Fibroblast of mammary gland (primary cell): ENCODE data around the gene ZCCHC13.

Source experiments
- DNase-seq: peaks from one replicate; pipeline ENCODE4 v3.0.0-alpha.2; 2010; ENCODE audit warnings: low read depth
- H3K4me3 ChIP-seq: 2 replicates; pipeline ENCODE4 v1.5.1; 2011; ENCODE audit warnings: low read depth, mild to moderate bottlenecking, low read length, moderate library complexity; ENCODE audit not compliant: control insufficient read depth
- TF ChIP-seq, protein P1 (sequence below): conservative IDR thresholded peaks from 2 replicates; pipeline ENCODE4 v1.5.1; 2011; ENCODE audit warnings: low read depth, low read length, inconsistent platforms; ENCODE audit not compliant: control insufficient read depth, insufficient read depth

The ZCCHC13 gene

DNA sequence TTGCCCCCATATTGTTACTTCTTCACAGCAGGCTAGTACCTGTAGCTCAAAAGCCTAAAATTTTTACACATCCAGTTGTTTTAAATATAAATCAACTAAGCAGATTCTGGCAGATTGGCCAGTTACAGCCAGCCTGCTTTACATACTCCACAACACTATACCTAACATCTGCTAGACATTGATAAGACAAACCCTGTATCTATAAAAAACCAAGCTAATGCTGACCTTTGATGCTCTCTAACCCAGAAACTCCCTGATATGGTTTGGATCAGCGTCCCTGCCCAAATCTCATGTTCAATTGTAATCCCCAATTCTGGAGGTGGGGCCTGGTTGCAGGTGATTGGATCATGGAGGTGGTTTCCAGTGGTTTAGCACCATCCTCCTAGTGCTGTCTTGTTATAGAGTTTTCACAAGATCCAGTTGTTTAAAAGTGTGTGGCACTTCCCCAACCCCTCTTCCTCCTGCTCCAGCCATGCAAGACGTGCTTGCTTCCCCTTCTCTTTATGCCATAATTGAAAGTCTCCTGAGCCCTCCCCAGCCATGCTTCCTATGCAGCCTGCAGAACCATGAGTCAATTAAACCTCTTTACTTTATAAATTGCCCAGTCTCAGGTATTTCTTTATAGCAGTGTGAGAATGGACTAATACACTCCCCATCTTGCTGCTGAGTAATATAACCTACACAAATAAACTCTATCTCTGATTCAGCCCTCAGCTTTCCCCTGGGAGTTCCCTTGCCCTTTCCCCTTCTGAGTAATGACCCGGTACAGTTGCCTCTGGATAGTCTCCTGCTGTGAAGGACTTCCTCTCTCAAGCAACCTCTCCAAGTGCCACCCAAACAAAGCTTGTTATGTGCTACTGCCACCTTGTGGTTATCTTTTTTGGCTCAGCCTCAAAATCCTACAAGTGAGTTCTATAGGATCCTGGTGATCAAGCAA lies 39.6 kb downstream of the ZCCHC13 start:
- H3K4me3 ChIP-seq, result no peak overlapping the region
- TF ChIP-seq, protein P1, sequence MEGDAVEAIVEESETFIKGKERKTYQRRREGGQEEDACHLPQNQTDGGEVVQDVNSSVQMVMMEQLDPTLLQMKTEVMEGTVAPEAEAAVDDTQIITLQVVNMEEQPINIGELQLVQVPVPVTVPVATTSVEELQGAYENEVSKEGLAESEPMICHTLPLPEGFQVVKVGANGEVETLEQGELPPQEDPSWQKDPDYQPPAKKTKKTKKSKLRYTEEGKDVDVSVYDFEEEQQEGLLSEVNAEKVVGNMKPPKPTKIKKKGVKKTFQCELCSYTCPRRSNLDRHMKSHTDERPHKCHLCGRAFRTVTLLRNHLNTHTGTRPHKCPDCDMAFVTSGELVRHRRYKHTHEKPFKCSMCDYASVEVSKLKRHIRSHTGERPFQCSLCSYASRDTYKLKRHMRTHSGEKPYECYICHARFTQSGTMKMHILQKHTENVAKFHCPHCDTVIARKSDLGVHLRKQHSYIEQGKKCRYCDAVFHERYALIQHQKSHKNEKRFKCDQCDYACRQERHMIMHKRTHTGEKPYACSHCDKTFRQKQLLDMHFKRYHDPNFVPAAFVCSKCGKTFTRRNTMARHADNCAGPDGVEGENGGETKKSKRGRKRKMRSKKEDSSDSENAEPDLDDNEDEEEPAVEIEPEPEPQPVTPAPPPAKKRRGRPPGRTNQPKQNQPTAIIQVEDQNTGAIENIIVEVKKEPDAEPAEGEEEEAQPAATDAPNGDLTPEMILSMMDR, result peak; percentile 63
- DNase-seq, result peak; percentile 98

DNA sequence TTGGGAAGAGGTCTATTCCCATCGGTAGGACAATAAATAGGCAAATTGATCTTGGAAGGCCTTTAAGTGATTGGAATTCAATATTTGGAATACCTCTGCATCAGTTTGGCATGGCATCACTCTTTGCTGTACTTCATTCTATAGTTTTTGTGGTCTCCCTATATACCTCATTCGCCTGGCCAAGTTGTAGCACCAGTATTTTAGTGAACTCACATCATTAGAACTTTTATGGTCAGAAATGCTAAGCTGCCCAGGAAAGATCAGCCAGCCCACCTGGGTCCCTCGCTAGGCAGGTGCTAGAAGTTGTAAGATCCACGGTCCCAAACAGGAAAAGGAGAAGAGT lies 40.3 kb downstream of the ZCCHC13 start:
- DNase-seq, result no peak
- TF ChIP-seq, protein P1, result no peak

GRCh38 chrX:74346088-74346487 lies 42.1 kb downstream of the ZCCHC13 start:
- TF ChIP-seq, protein P1, result no peak
- no peak overlapping the region for H3K4me3 ChIP-seq
- DNase-seq, result no peak

More for the DNA sequence above, 40.3 kb downstream of the ZCCHC13 start:
- no peak overlapping the region for H3K4me3 ChIP-seq

DNA sequence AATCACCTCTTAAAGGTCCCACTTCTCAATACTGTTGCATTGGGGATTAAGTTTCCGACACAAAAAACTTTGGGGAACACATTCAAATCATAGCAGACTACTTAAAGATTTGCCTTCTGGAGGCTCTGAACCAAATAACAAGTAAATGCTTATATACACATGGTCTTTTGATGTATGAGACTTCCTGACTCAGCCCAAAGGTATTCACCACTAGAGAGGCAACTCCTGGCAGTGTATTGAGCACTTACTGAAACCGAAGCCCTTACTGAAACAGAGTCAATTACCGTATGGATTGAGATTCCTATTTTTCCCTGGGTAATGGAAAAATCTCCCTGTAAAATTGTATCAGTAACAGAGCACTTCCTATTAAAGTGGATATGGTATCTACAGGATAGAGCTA lies 45.4 kb downstream of the ZCCHC13 start:
- TF ChIP-seq, protein P1, result no peak
- no peak overlapping the region for H3K4me3 ChIP-seq
- DNase-seq, result peak; percentile 76

DNA sequence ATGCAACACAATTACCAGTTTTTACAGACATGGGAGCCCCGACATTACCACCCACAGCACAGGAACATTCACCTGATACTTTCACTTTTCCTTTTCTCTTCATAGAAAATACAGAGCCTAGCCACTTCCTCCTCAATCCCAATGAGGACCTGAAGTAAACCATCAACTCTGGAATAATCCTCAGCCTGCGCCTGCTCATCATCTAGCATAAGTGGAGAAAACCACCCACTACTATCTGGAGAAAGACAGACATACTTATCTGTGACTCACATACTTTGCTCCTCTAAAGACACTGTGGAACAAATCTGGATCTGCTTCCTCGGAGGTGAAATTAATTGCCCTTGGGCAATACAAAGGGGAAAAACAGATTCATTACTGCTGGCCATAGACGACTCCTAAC lies 47.8 kb downstream of the ZCCHC13 start:
- peak; percentile 33 for DNase-seq
- TF ChIP-seq, protein P1, result no peak
- H3K4me3 ChIP-seq, result no peak overlapping the region

DNA sequence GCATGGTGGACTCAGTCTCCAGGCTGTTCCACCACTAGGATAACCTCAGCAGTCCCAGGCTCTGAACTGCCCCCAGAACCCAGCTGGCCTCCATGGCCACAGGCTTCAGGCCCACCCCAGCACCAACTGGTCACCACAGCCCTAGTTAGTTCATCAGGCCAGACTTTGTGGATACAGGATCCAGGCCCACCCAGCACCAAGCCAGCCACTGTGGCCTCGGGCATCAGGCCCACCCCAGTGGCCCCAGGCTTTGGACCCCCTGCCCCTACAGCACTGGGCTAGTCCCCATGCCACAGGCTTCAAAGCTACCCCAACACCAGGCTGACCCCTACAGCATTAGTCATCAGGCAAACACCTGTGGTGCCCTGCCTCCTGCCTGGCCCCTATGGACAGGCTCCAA lies 50.0 kb downstream of the ZCCHC13 start:
- TF ChIP-seq, protein P1, result no peak
- no peak overlapping the region for H3K4me3 ChIP-seq
- DNase-seq, result no peak
